Heart left ventricle (tissue), 16 donors: Measurements from ENCODE around the gene NTRK2. TPM values are rescaled to one million over a fixed set of nuclear protein-coding genes. Genes with fewer than 3 reads are reported as not detected.

ENCODE experiments used
- ATAC-seq, 4 donors: fragments of 200-7000 bp; cut with Tn5 transposase; one replicate each; pipeline ENCODE4 v1.9.1; 2020 to 2022; ENCODE audit warnings: moderate library complexity in 4 of 4, mild to moderate bottlenecking in 3 of 4, moderate number of reproducible peaks in 1 of 4
- DNase-seq, 5 donors: peaks; one replicate each; pipeline ENCODE4 v3.0.0-alpha.2; 2020
- H3K27ac ChIP-seq, 12 donors: fragments of 200-600 bp; sonication (generic) in 4 of 12; one replicate each; pipeline versions ENCODE4 v1.5.0 to v1.8.0; 2016 to 2022; ENCODE audit warnings: mild to moderate bottlenecking in 2 of 12
- H3K27me3 ChIP-seq, 9 donors: fragments of 200-600 bp; sonication (generic) in 2 of 9; one replicate each; pipeline versions ENCODE4 v1.5.1 to v1.8.0; 2016 to 2022; ENCODE audit warnings: mild to moderate bottlenecking in 3 of 9
- H3K36me3 ChIP-seq, 9 donors: fragments of 200-600 bp; sonication (generic) in 2 of 9; one replicate each; pipeline versions ENCODE4 v1.5.0 to v1.8.0; 2018 to 2022; ENCODE audit warnings: mild to moderate bottlenecking in 2 of 9
- H3K4me1 ChIP-seq, 12 donors: fragments of 200-600 bp; sonication (generic) in 4 of 12; one replicate each; pipeline versions ENCODE4 v1.5.0 to v1.8.0; 2016 to 2022; ENCODE audit warnings: mild to moderate bottlenecking in 3 of 12
- H3K4me3 ChIP-seq, 12 donors: fragments of 200-600 bp; sonication (generic) in 4 of 12; one replicate each; pipeline versions ENCODE4 v1.5.0 to v1.8.0; 2017 to 2022; ENCODE audit warnings: mild to moderate bottlenecking in 9 of 12, moderate library complexity in 4 of 12
- H3K9me3 ChIP-seq, 12 donors: fragments of 200-600 bp; sonication (generic) in 4 of 12; one replicate each; pipeline versions ENCODE4 v1.5.0 to v1.8.0; 2016 to 2022; ENCODE audit warnings: mild to moderate bottlenecking in 1 of 12
- CTCF ChIP-seq, 12 donors: fragments of 200-600 bp; sonication (generic) in 4 of 12; IDR thresholded peaks; one replicate each; pipeline versions ENCODE4 v1.5.0 to v1.8.0; 2018 to 2022; ENCODE audit warnings: antibody characterized with exemption in 12 of 12, mild to moderate bottlenecking in 5 of 12
- POLR2A ChIP-seq, 2 donors: fragments of 450-650 bp; IDR thresholded peaks; one replicate each; pipeline ENCODE4 v1.6.1; 2017; ENCODE audit warnings: antibody characterized with exemption in 2 of 2, mild to moderate bottlenecking in 2 of 2, moderate library complexity in 2 of 2
- WGBS, 4 donors: extraction: QIAGEN DNeasy Blood & Tissue Kit in 2 of 4; methylation state at CpG; one replicate each; pipeline versions ENCODE4 v1.1.5 to v1.1.7; 2013 to 2018; 5-methylcytosine and 5-hydroxymethylcytosine counted together
- intact Hi-C, 10 donors: fragments of 100-400 bp; cut with DNase I; formaldehyde crosslinking; loops; one replicate each; pipeline versions ENCODE4 v1.11.1 to v1.14.2; 2022
- polyA plus RNA-seq, 2 donors: library from polyadenylated mRNA; stranded (reverse); fragments of 200-250 nt; gene quantifications; one replicate each; pipeline ENCODE4 v1.2.3, GENCODE V29; 2013
- total RNA-seq, 9 donors: library from RNA; depleted of rRNA in 2 of 9; stranded (reverse); fragments of >200 nt in 2 of 9; fragmentation: NEBNext Ultra II Directional in 3 of 9; extraction: Animal tissue kit (Norgen Biotek cat#: 25700) in 3 of 9; gene quantifications; one replicate each; pipeline versions ENCODE4 v1.1.0 to v1.2.4, GENCODE V29; 2016 to 2023
- donor health status: ischemic (EF 13 %, LVEDD 7.1; RV severe dilation, severe dysfunction).
- donor health status: healthy with polysubstance abuse.
- donor health status: DM: no; HTN: yes; CAD: no.
- donor health status: DM: no; HTN: no; CAD: no.
- donor health status: ischemic (EF 25% LVEDD 6.9; RV normal size, moderate dysfunction).
- donor health status: ischemic (EF 25% LVEDD 5.7; RV mildly dilated, moderate dysfunction).
- donor health status: healthy.
- donor health status: DM: yes; HTN: yes; CAD: no.
- donor health status: ischemic (EF 35%, LVEDD 5.7; RV mildly dilated, moderate dysfunction).
- donor health status: nonischemic (EF 11% LVEDD 7.7; RV severe dilation, severe dysfunction).
- donor health status: DM: yes; HTN: yes; CAD: no.
- donor health status: PGD.
- donor health status: ischemic (EF 29% LVEDD 5.4; RV normal size, mild dysfunction).
- donor health status: nonischemic (EF 23%, LVEDD 6.1; RV moderate dilation, normal function).

The NTRK2 gene
- total and polyA plus RNA-seq, 11 donors, result 0.86 to 16.0 (median 2.4) TPM

GRCh38 chr9:85013703-85014102 is 344.2 kb downstream of the NTRK2 start:
- intact Hi-C loops, result no loop called here
- peaks cover 0 to 2% (median 0%) of the 10 kb centered on the region in 12 donors for H3K4me1 ChIP-seq
- no peaks in the 10 kb centered on the region for H3K36me3 ChIP-seq
- no peak for DNase-seq
- no peak overlapping the region for H3K27ac ChIP-seq
- ATAC-seq, result no peak
- TF ChIP-seq POLR2A (IDR thresholded peaks at IDR 0.05), result no peak
- no peak for TF ChIP-seq CTCF (IDR thresholded peaks at IDR 0.05)
- WGBS, 4 donors, result 97 to 100% (median 98%) methylated on average over 1 of the region's 1 CpG
- H3K9me3 ChIP-seq, result no peaks in the 10 kb centered on the region
- no peak overlapping the region for H3K4me3 ChIP-seq
- peaks cover 0 to 11% (median 0%) of the 10 kb centered on the region in 9 donors for H3K27me3 ChIP-seq

- ATAC-seq (no peak), DNase-seq (no peak)
- Histone ChIP-seq H3K4me1 (peaks cover 0 to 2% (median 0%) of the 10 kb centered on the region in 12 donors), H3K9me3 (no peaks in the 10 kb centered on the region), H3K4me3 (no peak overlapping the region), H3K27me3 (peaks cover 0 to 5% (median 0%) of the 10 kb centered on the region in 9 donors), H3K36me3 (no peaks in the 10 kb centered on the region), H3K27ac (no peak overlapping the region)
- WGBS, 4 donors, result 85 to 92% (median 90%) methylated on average over 7 of the region's 7 CpGs
- intact Hi-C loops, result no loop called here
- TF ChIP-seq POLR2A (IDR thresholded peaks at IDR 0.05) (no peak), CTCF (IDR thresholded peaks at IDR 0.05) (no peak)
These were observed 344.8 kb downstream of the NTRK2 start for GRCh38 chr9:85014292-85014691.

GRCh38 chr9:85016384-85017006 is 347.0 kb downstream of the NTRK2 start:
- H3K27me3 ChIP-seq, result peaks cover 0 to 4% (median 0%) of the 10 kb centered on the region in 9 donors
- H3K36me3 ChIP-seq, result no peaks in the 10 kb centered on the region
- 40 to 45% (median 41%) methylated on average over 3 of the region's 3 CpGs for WGBS, 4 donors
- DNase-seq (no peak), ATAC-seq (no peak)
- no peak overlapping the region for H3K27ac ChIP-seq
- TF ChIP-seq CTCF (IDR thresholded peaks at IDR 0.05) (no peak), POLR2A (IDR thresholded peaks at IDR 0.05) (no peak)
- H3K9me3 ChIP-seq, result no peaks in the 10 kb centered on the region
- intact Hi-C loops, result no loop called here
- H3K4me3 ChIP-seq, result no peak overlapping the region
- H3K4me1 ChIP-seq, result peaks cover 0 to 2% (median 0%) of the 10 kb centered on the region in 12 donors

GRCh38 chr9:85020791-85021190 is 351.3 kb downstream of the NTRK2 start:
- 81 to 85% (median 83%) methylated on average over 2 of the region's 2 CpGs for WGBS, 4 donors
- no peak overlapping the region for H3K27ac ChIP-seq
- no peak for TF ChIP-seq POLR2A (IDR thresholded peaks at IDR 0.05)
- no peak for TF ChIP-seq CTCF (IDR thresholded peaks at IDR 0.05)
- H3K4me1 ChIP-seq, result no peaks in the 10 kb centered on the region
- no peak for DNase-seq
- H3K36me3 ChIP-seq, result no peaks in the 10 kb centered on the region
- H3K9me3 ChIP-seq, result no peaks in the 10 kb centered on the region
- no peak overlapping the region for H3K4me3 ChIP-seq
- intact Hi-C loops, result no loop called here
- H3K27me3 ChIP-seq, result peaks cover 0 to 4% (median 0%) of the 10 kb centered on the region in 9 donors
- ATAC-seq, result no peak
